ENCODE results near the gene RUNX2.

The RUNX2 gene

DNA sequence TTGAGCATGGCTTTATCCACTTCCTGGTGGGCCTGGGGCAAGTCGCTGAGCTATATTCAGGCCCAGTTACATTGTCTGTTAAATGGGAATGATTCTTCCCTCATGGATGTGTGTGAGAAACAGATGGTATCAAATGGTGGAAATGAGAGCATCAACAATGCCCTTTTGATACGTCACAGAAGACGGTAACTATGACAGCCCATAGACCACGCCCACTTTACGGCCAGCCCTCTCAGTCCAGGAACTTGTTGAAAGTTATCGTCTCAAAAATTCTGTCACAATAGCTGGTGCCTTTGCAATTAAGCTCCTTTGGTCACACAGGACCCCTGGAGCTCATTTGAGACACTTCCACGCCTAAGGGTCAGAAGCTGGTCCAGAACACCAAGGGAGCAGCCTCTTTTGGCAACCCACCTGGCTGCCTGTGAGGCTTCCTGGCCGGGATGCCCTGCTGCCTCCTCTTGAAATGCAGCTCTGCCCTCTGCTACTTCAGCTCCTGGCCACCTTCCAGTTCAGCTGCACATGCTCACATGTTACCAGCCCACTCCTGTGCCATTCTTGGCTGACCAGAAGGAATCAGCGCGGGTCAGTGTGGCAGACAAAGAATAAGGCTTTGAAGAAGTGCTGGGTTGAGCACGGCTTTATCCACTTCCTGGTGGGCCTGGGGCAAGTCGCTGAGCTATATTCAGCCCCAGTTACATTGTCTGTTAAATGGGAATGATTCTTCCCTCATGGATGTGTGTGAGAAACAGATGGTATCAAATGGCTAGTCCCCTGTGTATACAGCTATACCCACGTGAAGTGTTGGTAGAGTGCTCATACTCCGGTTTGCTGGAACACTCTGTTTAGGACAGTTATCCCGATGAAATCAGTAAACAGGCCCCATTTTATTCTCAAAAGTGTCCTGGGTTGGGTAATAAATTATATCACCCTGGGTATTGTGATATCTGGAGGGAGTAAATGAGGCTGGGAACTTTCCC is 248.8 kb downstream of the RUNX2 start:
- no peaks in the 10 kb centered on the region for H3K27me3 ChIP-seq (ENCODE audit: insufficient read depth, low read depth)
- H3K79me2 ChIP-seq (ENCODE audit: insufficient read depth, low read depth) = no peaks in the 10 kb centered on the region
- H3K4me1 ChIP-seq (ENCODE audit: low read depth, poor library complexity, severe bottlenecking) = peaks cover 12% of the 10 kb centered on the region
- no peak overlapping the region for H2AFZ ChIP-seq (ENCODE audit: low read depth)
- H4K20me1 ChIP-seq (ENCODE audit: insufficient read depth) = no peaks in the 10 kb centered on the region
- H3K4me3 ChIP-seq (IDR thresholded peaks at IDR 0.05; ENCODE audit: insufficient read depth, low read depth, low read length) = no peak overlapping the region
- H3K9ac ChIP-seq = no peak overlapping the region
- TF ChIP-seq CTCF (conservative IDR thresholded peaks at IDR 0.05; ENCODE audit: low read depth, low read length) = no peak
- no peak overlapping the region for H3K4me2 ChIP-seq
- no peaks in the 10 kb centered on the region for H3K36me3 ChIP-seq (ENCODE audit: insufficient read depth)
- H3K27ac ChIP-seq = no peak overlapping the region

- no peaks in the 10 kb centered on the region for H3K36me3 ChIP-seq (ENCODE audit: insufficient read depth)
- no peak overlapping the region for H3K4me2 ChIP-seq
- no peak overlapping the region for H3K4me3 ChIP-seq (IDR thresholded peaks at IDR 0.05; ENCODE audit: insufficient read depth, low read depth, low read length)
- H2AFZ ChIP-seq (ENCODE audit: low read depth) = no peak overlapping the region
- no peak for TF ChIP-seq CTCF (conservative IDR thresholded peaks at IDR 0.05; ENCODE audit: low read depth, low read length)
- H4K20me1 ChIP-seq (ENCODE audit: insufficient read depth) = no peaks in the 10 kb centered on the region
- H3K9ac ChIP-seq = no peak overlapping the region
- no peak overlapping the region for H3K27ac ChIP-seq
- no peaks in the 10 kb centered on the region for H3K79me2 ChIP-seq (ENCODE audit: insufficient read depth, low read depth)
- H3K27me3 ChIP-seq (ENCODE audit: insufficient read depth, low read depth) = no peaks in the 10 kb centered on the region
- H3K4me1 ChIP-seq (ENCODE audit: low read depth, poor library complexity, severe bottlenecking) = peaks cover 12% of the 10 kb centered on the region
These were observed 249.8 kb downstream of the RUNX2 start for GRCh38 chr6:45577836-45578504.

- Histone ChIP-seq H3K27me3 (ENCODE audit: insufficient read depth, low read depth) (no peaks in the 10 kb centered on the region), H3K4me3 (IDR thresholded peaks at IDR 0.05; ENCODE audit: insufficient read depth, low read depth, low read length) (no peak overlapping the region), H3K79me2 (ENCODE audit: insufficient read depth, low read depth) (no peaks in the 10 kb centered on the region), H3K9ac (no peak overlapping the region), H3K27ac (no peak overlapping the region), H3K4me1 (ENCODE audit: low read depth, poor library complexity, severe bottlenecking) (peaks cover 60% of the 10 kb centered on the region), H2AFZ (ENCODE audit: low read depth) (no peak overlapping the region), H3K36me3 (ENCODE audit: insufficient read depth) (no peaks in the 10 kb centered on the region), H4K20me1 (ENCODE audit: insufficient read depth) (no peaks in the 10 kb centered on the region), H3K4me2 (peak overlapping the region; percentile 88; the same call in 1 of the 2 replicates)
- TF ChIP-seq CTCF (conservative IDR thresholded peaks at IDR 0.05; ENCODE audit: low read depth, low read length) = no peak
These were observed 256.0 kb downstream of the RUNX2 start for GRCh38 chr6:45584127-45584526.

- peak overlapping the region; percentile 88 for H3K4me2 ChIP-seq
These were observed 258.4 kb downstream of the RUNX2 start for GRCh38 chr6:45586216-45587171.

More at GRCh38 chr6:45586216-45587171, 258.4 kb downstream of the RUNX2 start:
- no peak overlapping the region for H3K4me3 ChIP-seq (IDR thresholded peaks at IDR 0.05; ENCODE audit: insufficient read depth, low read depth, low read length)
- H3K79me2 ChIP-seq (ENCODE audit: insufficient read depth, low read depth) = no peaks in the 10 kb centered on the region
- no peak for TF ChIP-seq CTCF (conservative IDR thresholded peaks at IDR 0.05; ENCODE audit: low read depth, low read length)
- H3K36me3 ChIP-seq (ENCODE audit: insufficient read depth) = no peaks in the 10 kb centered on the region
- H3K27me3 ChIP-seq (ENCODE audit: insufficient read depth, low read depth) = no peaks in the 10 kb centered on the region
- H4K20me1 ChIP-seq (ENCODE audit: insufficient read depth) = no peaks in the 10 kb centered on the region
- peaks cover 84% of the 10 kb centered on the region for H3K4me1 ChIP-seq (ENCODE audit: low read depth, poor library complexity, severe bottlenecking)
- peak overlapping the region; percentile 87 for H3K27ac ChIP-seq
- peak overlapping the region; percentile 14; the same call in 1 of the 2 replicates for H3K9ac ChIP-seq
- no peak overlapping the region for H2AFZ ChIP-seq (ENCODE audit: low read depth)
